Tibial nerve (tissue), 4 donors: ENCODE data around the gene ZNF263.

Experiments used
- CTCF ChIP-seq, 5 experiments: fragments of 200-600 bp in 3 of 5; fragments of 450-650 bp in 2 of 5; sonication (generic) in 3 of 5; IDR thresholded peaks; one replicate each; pipeline ENCODE4 v1.5.1; 2016 to 2019; ENCODE audit warnings: antibody characterized with exemption in 5 of 5, mild to moderate bottlenecking in 3 of 5, moderate library complexity in 2 of 5
- EP300 ChIP-seq, 2 donors: sonication (generic); formaldehyde crosslinking; IDR thresholded peaks; one replicate each; pipeline ENCODE4 v1.6.1; 2017; ENCODE audit warnings: antibody characterized with exemption in 2 of 2, mild to moderate bottlenecking in 1 of 2
- POLR2A ChIP-seq, 2 donors: fragments of 450-650 bp; IDR thresholded peaks; one replicate each; pipeline ENCODE4 v1.6.1; 2017; ENCODE audit warnings: antibody characterized with exemption in 2 of 2, mild to moderate bottlenecking in 2 of 2, moderate library complexity in 2 of 2

GRCh38 chr16:3295209-3295608 lies 11.9 kb downstream of the ZNF263 start:
- no peak for TF ChIP-seq CTCF (IDR thresholded peaks at IDR 0.05)
- no peak for TF ChIP-seq POLR2A (IDR thresholded peaks at IDR 0.05)
- TF ChIP-seq EP300 (IDR thresholded peaks at IDR 0.05) = no peak
